Liver (tissue), 9 donors: ENCODE measurements around the gene FLT1. TPM values are rescaled to one million over a fixed set of nuclear protein-coding genes. Genes with fewer than 3 reads are reported as not detected.

Source experiments
- DNase-seq: peaks from one replicate; pipeline ENCODE4 v3.0.0-alpha.2; 2017; ENCODE audit warnings: low spot score
- H3K27ac ChIP-seq, 2 donors: one replicate each; pipeline ENCODE4 v1.7.0; 2013; ENCODE audit warnings: inconsistent platforms in 2 of 2, low read length in 2 of 2, control low read depth in 1 of 2, low read depth in 1 of 2, mild to moderate bottlenecking in 1 of 2
- H3K27me3 ChIP-seq, 4 donors: one replicate each; pipeline versions ENCODE4 v1.6.1 to v1.7.0; 2013; ENCODE audit warnings: low read length in 3 of 4, inconsistent platforms in 1 of 4, mild to moderate bottlenecking in 1 of 4, moderate library complexity in 1 of 4; ENCODE audit not compliant: control insufficient read depth in 4 of 4, insufficient read depth in 4 of 4
- H3K36me3 ChIP-seq, 4 donors: one replicate each; pipeline versions ENCODE4 v1.6.1 to v1.7.0; 2013; ENCODE audit warnings: low read length in 3 of 4, mild to moderate bottlenecking in 3 of 4, low read depth in 1 of 4, moderate library complexity in 1 of 4; ENCODE audit not compliant: control insufficient read depth in 4 of 4, insufficient read depth in 3 of 4
- H3K4me1 ChIP-seq, 4 donors: one replicate each; pipeline versions ENCODE4 v1.6.1 to v1.7.0; 2013; ENCODE audit warnings: low read length in 3 of 4, mild to moderate bottlenecking in 3 of 4, moderate library complexity in 1 of 4; ENCODE audit not compliant: control insufficient read depth in 4 of 4, insufficient read depth in 4 of 4
- H3K4me3 ChIP-seq, 3 donors: one replicate each; pipeline versions ENCODE4 v1.6.1 to v1.7.0; 2013; ENCODE audit warnings: low read length in 3 of 3, control low read depth in 1 of 3, low read depth in 1 of 3, mild to moderate bottlenecking in 1 of 3
- H3K9ac ChIP-seq, 2 donors: one replicate each; pipeline ENCODE4 v1.7.0; 2013; ENCODE audit warnings: low read length in 2 of 2, mild to moderate bottlenecking in 2 of 2, moderate library complexity in 2 of 2, control low read depth in 1 of 2, low read depth in 1 of 2
- H3K9me3 ChIP-seq, 4 donors: one replicate each; pipeline versions ENCODE4 v1.6.1 to v1.7.0; 2013; ENCODE audit warnings: low read length in 3 of 4; ENCODE audit not compliant: control insufficient read depth in 4 of 4
- EGR1 ChIP-seq, 2 donors: IDR thresholded peaks; 2 replicates each; pipeline ENCODE4 v1.6.1; 2016 to 2018; ENCODE audit warnings: antibody characterized with exemption in 2 of 2, low read depth in 2 of 2
- FOXA1 ChIP-seq: IDR thresholded peaks from 2 replicates; pipeline ENCODE4 v1.6.1; 2016; ENCODE audit warnings: antibody characterized with exemption
- FOXA2 ChIP-seq: IDR thresholded peaks from 2 replicates; pipeline ENCODE4 v1.6.1; 2016; ENCODE audit warnings: antibody characterized with exemption
- GABPA ChIP-seq, 2 donors: IDR thresholded peaks in 1 of 2; conservative IDR thresholded peaks in 1 of 2; 2 replicates each; pipeline ENCODE4 v1.6.1; 2016; ENCODE audit warnings: antibody characterized with exemption in 2 of 2, mild to moderate bottlenecking in 1 of 2, moderate library complexity in 1 of 2
- HNF4A ChIP-seq, 2 donors: conservative IDR thresholded peaks; 2 replicates each; pipeline ENCODE4 v1.6.1; 2016; ENCODE audit warnings: antibody characterized with exemption in 2 of 2, mild to moderate bottlenecking in 2 of 2
- HNF4G ChIP-seq: IDR thresholded peaks from 2 replicates; pipeline ENCODE4 v1.6.1; 2016; ENCODE audit warnings: antibody characterized with exemption
- JUND ChIP-seq, 2 donors: IDR thresholded peaks; 2 replicates each; pipeline ENCODE4 v1.6.1; 2016; ENCODE audit warnings: antibody characterized with exemption in 2 of 2
- NR2F2 ChIP-seq: IDR thresholded peaks from 2 replicates; pipeline ENCODE4 v1.6.1; 2016; ENCODE audit warnings: antibody characterized with exemption
- RAD21 ChIP-seq, 2 donors: IDR thresholded peaks; 2 replicates each; pipeline ENCODE4 v1.6.1; 2016; ENCODE audit warnings: antibody characterized with exemption in 2 of 2, mild to moderate bottlenecking in 2 of 2
- RXRA ChIP-seq, 2 donors: IDR thresholded peaks; 2 replicates each; pipeline ENCODE4 v1.6.1; 2017 to 2018; ENCODE audit warnings: antibody characterized with exemption in 2 of 2, mild to moderate bottlenecking in 1 of 2
- SP1 ChIP-seq: IDR thresholded peaks from 2 replicates; pipeline ENCODE4 v1.6.1; 2018; ENCODE audit warnings: antibody characterized with exemption, mild to moderate bottlenecking
- TAF1 ChIP-seq: conservative IDR thresholded peaks from 2 replicates; pipeline ENCODE4 v1.6.1; 2016; ENCODE audit warnings: antibody characterized with exemption, mild to moderate bottlenecking
- YY1 ChIP-seq: IDR thresholded peaks from 2 replicates; pipeline ENCODE4 v1.6.1; 2016; ENCODE audit warnings: antibody characterized with exemption, mild to moderate bottlenecking
- WGBS: extraction: QIAGEN DNeasy Blood & Tissue Kit; methylation state at CpG from one replicate; pipeline ENCODE4 v1.1.7; 2013; 5-methylcytosine and 5-hydroxymethylcytosine counted together
- polyA plus RNA-seq, 2 donors: library from polyadenylated mRNA; stranded (reverse) in 1 of 2; unstranded in 1 of 2; fragments of 200-250 nt in 1 of 2; fragments of >200 nt in 1 of 2; fragmentation: Nextera tagmentation in 1 of 2; extraction: Ambion mirVana in 1 of 2; gene quantifications; one replicate each; pipeline versions ENCODE4 v1.2.1 to v1.2.3, GENCODE V29; 2013 to 2015
- total RNA-seq, 2 donors: library from RNA; depleted of rRNA; stranded (reverse); fragments of >200 nt; gene quantifications; one replicate each; pipeline ENCODE4 v1.2.3, GENCODE V29; 2014
- TF ChIP-seq, protein P1 (sequence below): IDR thresholded peaks from 2 replicates; pipeline ENCODE4 v1.6.1; 2016; ENCODE audit warnings: antibody characterized with exemption
- TF ChIP-seq, protein P2 (sequence below): IDR thresholded peaks from 2 replicates; pipeline ENCODE4 v1.6.1; 2016; ENCODE audit warnings: antibody characterized with exemption
- TF ChIP-seq, protein P3 (sequence below): fragments of 150-350 bp; IDR thresholded peaks from 2 replicates; pipeline ENCODE4 v1.5.1; 2017; ENCODE audit warnings: improper control_type of control experiment, low read depth, low read length; ENCODE audit not compliant: missing input control
- TF ChIP-seq, protein P4 (sequence below): IDR thresholded peaks from 2 replicates; pipeline ENCODE4 v1.6.1; 2016; ENCODE audit warnings: antibody characterized with exemption
- donor health status: healthy.
- donor health status: healthy.
- donor health status: healthy.
- donor health status: healthy.
- donor health status: healthy.

The FLT1 gene
- total and polyA plus RNA-seq, 4 donors: 4.1 to 19.7 (median 9.3) TPM

DNA sequence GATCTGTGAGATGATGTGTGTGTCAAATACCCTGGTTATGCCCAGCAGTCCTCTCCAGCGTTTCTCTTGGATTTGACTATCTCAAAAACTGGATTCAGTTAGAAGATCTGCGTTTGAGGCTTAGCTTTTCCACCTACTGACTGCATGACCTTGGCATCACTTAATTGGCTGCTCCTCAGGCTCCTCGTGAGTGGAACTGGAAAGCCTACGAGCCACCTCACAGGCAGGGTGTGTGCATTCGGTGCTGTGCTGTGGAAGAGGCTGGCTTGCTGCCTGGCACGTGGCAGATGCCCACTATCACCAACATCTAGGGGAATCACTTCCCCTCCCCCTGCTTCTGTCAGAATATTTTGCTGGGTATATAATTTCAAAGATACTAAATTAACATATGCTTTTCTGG, 25.6 kb downstream of the FLT1 start (continued):
- TF ChIP-seq, protein P1, sequence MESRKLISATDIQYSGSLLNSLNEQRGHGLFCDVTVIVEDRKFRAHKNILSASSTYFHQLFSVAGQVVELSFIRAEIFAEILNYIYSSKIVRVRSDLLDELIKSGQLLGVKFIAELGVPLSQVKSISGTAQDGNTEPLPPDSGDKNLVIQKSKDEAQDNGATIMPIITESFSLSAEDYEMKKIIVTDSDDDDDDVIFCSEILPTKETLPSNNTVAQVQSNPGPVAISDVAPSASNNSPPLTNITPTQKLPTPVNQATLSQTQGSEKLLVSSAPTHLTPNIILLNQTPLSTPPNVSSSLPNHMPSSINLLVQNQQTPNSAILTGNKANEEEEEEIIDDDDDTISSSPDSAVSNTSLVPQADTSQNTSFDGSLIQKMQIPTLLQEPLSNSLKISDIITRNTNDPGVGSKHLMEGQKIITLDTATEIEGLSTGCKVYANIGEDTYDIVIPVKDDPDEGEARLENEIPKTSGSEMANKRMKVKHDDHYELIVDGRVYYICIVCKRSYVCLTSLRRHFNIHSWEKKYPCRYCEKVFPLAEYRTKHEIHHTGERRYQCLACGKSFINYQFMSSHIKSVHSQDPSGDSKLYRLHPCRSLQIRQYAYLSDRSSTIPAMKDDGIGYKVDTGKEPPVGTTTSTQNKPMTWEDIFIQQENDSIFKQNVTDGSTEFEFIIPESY: no peak
- no peak for TF ChIP-seq FOXA2
- no peak for TF ChIP-seq HNF4A (conservative IDR thresholded peaks at IDR 0.05)

DNA sequence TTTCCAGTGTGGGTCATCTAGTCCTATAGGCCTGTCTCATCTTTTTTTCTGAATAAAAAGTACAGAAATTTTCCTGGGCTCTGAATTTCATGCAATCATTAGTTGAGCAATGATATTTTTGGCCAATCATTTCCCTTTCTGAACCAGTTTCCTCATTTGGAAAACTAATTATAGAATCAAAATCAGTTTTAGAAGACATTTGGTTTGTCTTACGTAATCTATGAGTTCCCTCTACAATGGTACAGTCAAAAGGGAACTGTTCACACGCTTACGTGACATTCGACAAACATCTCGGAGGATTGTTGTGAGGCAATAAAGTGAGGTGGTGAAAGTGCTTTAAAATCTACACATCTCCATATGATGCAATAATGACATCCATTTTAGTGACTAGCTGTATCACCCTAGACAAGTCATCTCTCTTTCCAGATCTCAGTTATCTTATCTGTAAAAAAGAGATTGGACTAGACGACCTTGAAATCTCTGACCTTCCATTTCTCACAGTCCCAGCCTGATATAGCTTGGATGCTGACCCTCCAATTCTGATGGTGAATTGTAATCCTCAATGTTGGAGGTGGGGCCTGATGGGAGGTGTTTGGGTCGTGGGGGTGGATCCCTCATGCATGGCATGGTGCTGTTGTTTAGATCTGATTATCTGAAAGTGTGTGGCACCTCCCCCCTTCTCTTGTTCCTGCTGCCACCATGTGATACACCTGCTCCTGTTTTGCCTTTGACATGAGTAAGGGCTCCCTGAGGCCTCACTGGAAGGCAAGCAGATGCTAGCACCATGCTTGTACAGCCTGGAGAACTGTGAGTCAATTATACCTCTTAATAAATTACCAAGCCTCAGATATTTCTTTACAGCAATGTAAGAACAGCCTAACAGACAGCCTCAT, 26.7 kb downstream of the FLT1 start:
- Histone ChIP-seq H3K9ac (no peak overlapping the region), H3K27ac (no peak overlapping the region), H3K9me3 (no peaks in the 10 kb centered on the region), H3K27me3 (no peaks in the 10 kb centered on the region), H3K4me1 (no peaks in the 10 kb centered on the region), H3K36me3 (no peaks in the 10 kb centered on the region), H3K4me3 (no peak overlapping the region)
- TF ChIP-seq, protein P2, sequence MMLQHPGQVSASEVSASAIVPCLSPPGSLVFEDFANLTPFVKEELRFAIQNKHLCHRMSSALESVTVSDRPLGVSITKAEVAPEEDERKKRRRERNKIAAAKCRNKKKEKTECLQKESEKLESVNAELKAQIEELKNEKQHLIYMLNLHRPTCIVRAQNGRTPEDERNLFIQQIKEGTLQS: no peak
- no peak for TF ChIP-seq NR2F2
- TF ChIP-seq, protein P3, sequence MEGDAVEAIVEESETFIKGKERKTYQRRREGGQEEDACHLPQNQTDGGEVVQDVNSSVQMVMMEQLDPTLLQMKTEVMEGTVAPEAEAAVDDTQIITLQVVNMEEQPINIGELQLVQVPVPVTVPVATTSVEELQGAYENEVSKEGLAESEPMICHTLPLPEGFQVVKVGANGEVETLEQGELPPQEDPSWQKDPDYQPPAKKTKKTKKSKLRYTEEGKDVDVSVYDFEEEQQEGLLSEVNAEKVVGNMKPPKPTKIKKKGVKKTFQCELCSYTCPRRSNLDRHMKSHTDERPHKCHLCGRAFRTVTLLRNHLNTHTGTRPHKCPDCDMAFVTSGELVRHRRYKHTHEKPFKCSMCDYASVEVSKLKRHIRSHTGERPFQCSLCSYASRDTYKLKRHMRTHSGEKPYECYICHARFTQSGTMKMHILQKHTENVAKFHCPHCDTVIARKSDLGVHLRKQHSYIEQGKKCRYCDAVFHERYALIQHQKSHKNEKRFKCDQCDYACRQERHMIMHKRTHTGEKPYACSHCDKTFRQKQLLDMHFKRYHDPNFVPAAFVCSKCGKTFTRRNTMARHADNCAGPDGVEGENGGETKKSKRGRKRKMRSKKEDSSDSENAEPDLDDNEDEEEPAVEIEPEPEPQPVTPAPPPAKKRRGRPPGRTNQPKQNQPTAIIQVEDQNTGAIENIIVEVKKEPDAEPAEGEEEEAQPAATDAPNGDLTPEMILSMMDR: no peak
- TF ChIP-seq FOXA1: no peak
- no peak for TF ChIP-seq HNF4A (conservative IDR thresholded peaks at IDR 0.05)
- 68% methylated on average over 7 of the region's 7 CpGs for WGBS
- no peak for DNase-seq

DNA sequence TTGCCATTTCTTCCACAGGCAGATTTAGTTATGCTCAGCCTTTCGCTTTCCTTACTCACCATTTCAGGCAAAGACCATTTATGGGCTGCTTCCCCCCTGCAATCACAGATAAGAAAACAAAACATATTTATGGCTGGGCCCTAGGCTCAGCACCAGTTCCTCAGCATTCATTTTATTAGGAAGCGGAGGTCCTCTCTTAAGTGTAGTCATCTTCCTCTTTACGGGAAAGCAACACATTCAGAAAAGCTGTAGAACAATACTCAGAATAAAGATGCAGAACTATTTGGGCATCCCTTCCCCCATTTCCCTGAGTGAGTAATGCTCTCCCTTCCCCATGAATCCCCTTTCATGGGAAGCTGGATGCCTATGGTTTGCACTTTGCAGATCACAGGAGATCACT, 27.9 kb downstream of the FLT1 start:
- Histone ChIP-seq H3K4me1 (no peaks in the 10 kb centered on the region), H3K27ac (no peak overlapping the region), H3K9ac (no peak overlapping the region), H3K27me3 (no peaks in the 10 kb centered on the region), H3K36me3 (no peaks in the 10 kb centered on the region), H3K4me3 (no peak overlapping the region), H3K9me3 (no peaks in the 10 kb centered on the region)
- no peak for DNase-seq
- 78% methylated on average over 3 of the region's 3 CpGs for WGBS
- TF ChIP-seq NR2F2 (no peak), FOXA1 (no peak)

DNA sequence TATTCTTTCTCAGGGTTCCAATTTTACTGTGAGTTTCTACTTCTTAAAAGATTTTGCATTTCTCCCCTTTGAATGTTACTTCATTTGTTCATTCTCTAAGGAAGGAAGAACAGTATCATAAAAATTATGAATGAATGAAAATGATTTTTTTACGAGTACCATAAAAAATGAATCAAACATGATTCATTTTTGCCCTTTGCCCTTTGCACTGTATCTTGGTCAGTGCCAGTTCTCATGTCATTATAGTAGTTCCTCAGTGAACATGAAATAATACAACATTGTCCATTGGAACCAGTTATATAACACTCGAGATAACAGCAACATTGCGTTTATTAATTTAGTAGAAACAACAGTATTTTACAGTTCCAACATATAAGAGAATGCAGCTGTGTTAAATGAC, 28.8 kb downstream of the FLT1 start:
- H3K36me3 ChIP-seq: no peaks in the 10 kb centered on the region
- no peaks in the 10 kb centered on the region for H3K27me3 ChIP-seq
- no peaks in the 10 kb centered on the region for H3K4me1 ChIP-seq
- H3K9me3 ChIP-seq: no peaks in the 10 kb centered on the region
- no peak for DNase-seq
- no peak overlapping the region for H3K9ac ChIP-seq
- no peak overlapping the region for H3K4me3 ChIP-seq
- WGBS: 80% methylated on average over 3 of the region's 3 CpGs
- no peak overlapping the region for H3K27ac ChIP-seq
- no peak for TF ChIP-seq RAD21 (IDR thresholded peaks at IDR 0.05)
- TF ChIP-seq EGR1 (IDR thresholded peaks at IDR 0.05; ENCODE audit: low read depth in 2 of 2): no peak
- TF ChIP-seq, protein P4, sequence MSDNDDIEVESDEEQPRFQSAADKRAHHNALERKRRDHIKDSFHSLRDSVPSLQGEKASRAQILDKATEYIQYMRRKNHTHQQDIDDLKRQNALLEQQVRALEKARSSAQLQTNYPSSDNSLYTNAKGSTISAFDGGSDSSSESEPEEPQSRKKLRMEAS: no peak
- no peak for TF ChIP-seq TAF1
- no peak for TF ChIP-seq YY1
- TF ChIP-seq RXRA (IDR thresholded peaks at IDR 0.05): no peak
- no peak for TF ChIP-seq HNF4G
- TF ChIP-seq, protein P3: no peak
- no peak for TF ChIP-seq FOXA1
- no peak for TF ChIP-seq JUND (IDR thresholded peaks at IDR 0.05)
- TF ChIP-seq GABPA (IDR thresholded peaks at IDR 0.05 in 1 of 2, conservative IDR thresholded peaks at IDR 0.05 in 1 of 2): no peak
- no peak for TF ChIP-seq HNF4A (conservative IDR thresholded peaks at IDR 0.05)
- no peak for TF ChIP-seq SP1
- no peak for TF ChIP-seq NR2F2
- TF ChIP-seq, protein P1: no peak
